Fibroblast of mammary gland (primary cell): Measurements from ENCODE around the gene KATNAL2.

ENCODE experiments used
- DNase-seq: peaks from one replicate; pipeline ENCODE4 v3.0.0-alpha.2; 2010; ENCODE audit warnings: low read depth
- H3K4me3 ChIP-seq: 2 replicates; pipeline ENCODE4 v1.5.1; 2011; ENCODE audit warnings: low read depth, mild to moderate bottlenecking, low read length, moderate library complexity; ENCODE audit not compliant: control insufficient read depth
- CTCF ChIP-seq: conservative IDR thresholded peaks from 2 replicates; pipeline ENCODE4 v1.5.1; 2011; ENCODE audit warnings: low read depth, low read length, inconsistent platforms; ENCODE audit not compliant: control insufficient read depth, insufficient read depth

Gene KATNAL2

GRCh38 chr18:46891742-46892214, 25.6 kb upstream of the KATNAL2 start:
- no peak overlapping the region for H3K4me3 ChIP-seq
- no peak for TF ChIP-seq CTCF
- DNase-seq: no peak

- no peak for DNase-seq
- no peak overlapping the region for H3K4me3 ChIP-seq
- TF ChIP-seq CTCF: no peak
Observed at GRCh38 chr18:46892842-46893241, 24.6 kb upstream of the KATNAL2 start.

GRCh38 chr18:46893360-46893759, 24.0 kb upstream of the KATNAL2 start:
- DNase-seq: no peak
- no peak overlapping the region for H3K4me3 ChIP-seq
- no peak for TF ChIP-seq CTCF

GRCh38 chr18:46894124-46894523, 23.3 kb upstream of the KATNAL2 start:
- no peak for TF ChIP-seq CTCF
- no peak for DNase-seq
- H3K4me3 ChIP-seq: no peak overlapping the region

- H3K4me3 ChIP-seq: no peak overlapping the region
- no peak for TF ChIP-seq CTCF
- no peak for DNase-seq
Observed at GRCh38 chr18:46899274-46899948, 18.0 kb upstream of the KATNAL2 start.

- TF ChIP-seq CTCF: no peak
- no peak overlapping the region for H3K4me3 ChIP-seq
- DNase-seq: no peak
Observed at GRCh38 chr18:46903406-46903805, 14.0 kb upstream of the KATNAL2 start.
